ENCODE data around the gene LIPI. TPM values are rescaled to one million over a fixed set of nuclear protein-coding genes. Genes with fewer than 3 reads are reported as not detected.

The LIPI gene
- total and polyA plus RNA-seq, 2 of the 13 experiments (the other 11 are each of a cell fraction or from before 2014, with no cell fraction given), result not detected

DNA sequence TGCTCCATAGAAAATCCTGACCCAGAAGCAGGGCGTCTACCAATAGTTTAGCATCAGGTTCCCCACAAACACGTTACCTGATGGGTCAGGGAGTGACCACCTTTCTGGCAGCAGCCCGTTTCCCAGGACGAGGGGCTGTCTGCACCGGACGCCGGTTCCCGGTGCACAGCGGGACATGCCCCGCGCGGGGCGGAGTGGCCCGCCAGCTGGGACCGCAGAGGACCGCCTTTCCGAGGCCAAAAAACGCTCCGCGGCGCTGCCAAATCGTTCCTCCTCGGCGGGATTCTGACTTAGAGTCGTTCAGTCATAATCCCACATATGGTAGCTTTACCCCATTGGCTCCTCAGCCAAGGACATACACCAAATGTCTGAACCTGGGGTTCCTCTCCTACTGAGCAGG lies 126.1 kb downstream of the LIPI start (continued):
- TF ChIP-seq ZSCAN12 (CRISPR knock-in tag; IDR thresholded peaks at IDR 0.05) (no peak), ZNF136 (CRISPR knock-in tag; IDR thresholded peaks at IDR 0.05; ENCODE audit: low read depth) (no peak), HOXA3 (CRISPR knock-in tag; IDR thresholded peaks at IDR 0.05) (no peak), SKI (IDR thresholded peaks at IDR 0.05; ENCODE audit: partially characterized antibody) (no peak), SALL2 (CRISPR knock-in tag; IDR thresholded peaks at IDR 0.05) (no peak), ZNF232 (CRISPR knock-in tag; IDR thresholded peaks at IDR 0.05; ENCODE audit: borderline replicate concordance) (no peak), ZNF775 (CRISPR knock-in tag; IDR thresholded peaks at IDR 0.05; ENCODE audit: borderline replicate concordance) (no peak)

DNA sequence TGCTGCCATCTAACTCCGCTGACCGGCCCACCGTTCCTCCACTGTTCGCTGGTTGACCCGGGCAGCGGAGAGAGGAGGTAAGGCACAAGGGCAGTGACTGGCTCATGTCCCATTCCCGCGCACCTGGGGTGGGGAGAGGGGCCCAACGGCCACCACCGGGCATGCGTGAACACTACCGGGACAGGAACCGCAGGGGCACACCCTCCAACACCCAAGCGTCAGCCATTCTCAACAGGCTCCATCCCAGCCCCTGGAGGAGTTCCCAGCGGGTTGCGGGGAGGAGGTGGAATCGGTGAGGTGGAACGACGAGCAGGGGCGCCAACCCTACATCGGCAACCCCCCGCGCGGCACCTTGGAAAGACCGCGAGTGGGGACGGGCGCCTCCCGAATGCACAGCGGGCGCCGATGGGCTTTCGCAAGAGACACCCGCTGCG lies 126.7 kb downstream of the LIPI start:
- Histone ChIP-seq H3K27ac (ENCODE audit: extremely low read length, insufficient read depth, low read length) (no peak overlapping the region), H3K9me3 (ENCODE audit: low read length) (no peaks in the 10 kb centered on the region), H3K4me3 (replicated peaks in 1 of 3; ENCODE audit: insufficient read depth in 1 of 3, low read depth in 2 of 3, low read length in 3 of 3) (no peak overlapping the region), H2AFZ (ENCODE audit: low read length) (no peak overlapping the region), H3K9ac (ENCODE audit: insufficient read depth, low read depth, low read length) (no peak overlapping the region), H3K4me1 (ENCODE audit: insufficient read depth, low read length) (no peaks in the 10 kb centered on the region), H3K27me3 (ENCODE audit: control insufficient read depth in 1 of 2, insufficient read depth in 2 of 2, low read length in 2 of 2) (no peaks in the 10 kb centered on the region), H4K20me1 (ENCODE audit: insufficient read depth, low read length) (no peaks in the 10 kb centered on the region), H3K79me2 (ENCODE audit: insufficient read depth, low read length) (no peaks in the 10 kb centered on the region), H3K36me3 (replicated peaks in 1 of 2; ENCODE audit: control insufficient read depth in 1 of 2, insufficient read depth in 2 of 2, low read length in 2 of 2) (no peaks in the 10 kb centered on the region; a peak in 1 of 5 replicates), H3K4me2 (ENCODE audit: low read depth, low read length) (no peak overlapping the region)
- intact Hi-C loops (cut with micrococcal nuclease; ENCODE audit: unreplicated experiment), result no loop called here
- FAIRE-seq (no peak), DNase-seq (ENCODE audit: low spot score) (no peak), ATAC-seq (no peak)
- 95% methylated on average over 29 of the region's 35 CpGs for WGBS (ENCODE audit: low lambda C conversion rate)
- BruUV-seq (replicated peaks), result no TSS peak
- ChIA-PET CTCF (ENCODE audit: low intra/inter-chr PET ratio, low total read pairs) (no interaction called here), POLR2A (no interaction called here)
- TF ChIP-seq ZNF264 (CRISPR knock-in tag; IDR thresholded peaks at IDR 0.05), result no peak
- in situ Hi-C loops (cut with HindIII; ENCODE audit: extremely low pct_ligation_motif_present, low pct_unique_long_range_greater_than_20kb), result no loop called here

GRCh38 chr21:14080764-14081096 lies 130.0 kb downstream of the LIPI start:
- BruUV-seq (replicated peaks), result no TSS peak

More at GRCh38 chr21:14080764-14081096, 130.0 kb downstream of the LIPI start:
- intact Hi-C loops (cut with micrococcal nuclease; ENCODE audit: unreplicated experiment) (no loop called here), in situ Hi-C loops (cut with HindIII; ENCODE audit: extremely low pct_ligation_motif_present, low pct_unique_long_range_greater_than_20kb) (no loop called here)
- Histone ChIP-seq H2AFZ (ENCODE audit: low read length) (no peak overlapping the region), H3K4me2 (ENCODE audit: low read depth, low read length) (no peak overlapping the region), H3K27ac (ENCODE audit: extremely low read length, insufficient read depth, low read length) (no peak overlapping the region), H4K20me1 (ENCODE audit: insufficient read depth, low read length) (no peaks in the 10 kb centered on the region), H3K27me3 (ENCODE audit: control insufficient read depth in 1 of 2, insufficient read depth in 2 of 2, low read length in 2 of 2) (no peaks in the 10 kb centered on the region), H3K4me1 (ENCODE audit: insufficient read depth, low read length) (no peaks in the 10 kb centered on the region), H3K36me3 (replicated peaks in 1 of 2; ENCODE audit: control insufficient read depth in 1 of 2, insufficient read depth in 2 of 2, low read length in 2 of 2) (no peaks in the 10 kb centered on the region; a peak in 1 of 5 replicates), H3K9ac (ENCODE audit: insufficient read depth, low read depth, low read length) (no peak overlapping the region), H3K9me3 (ENCODE audit: low read length) (no peaks in the 10 kb centered on the region), H3K79me2 (ENCODE audit: insufficient read depth, low read length) (no peaks in the 10 kb centered on the region), H3K4me3 (replicated peaks in 1 of 3; ENCODE audit: insufficient read depth in 1 of 3, low read depth in 2 of 3, low read length in 3 of 3) (no peak overlapping the region)
- FAIRE-seq, result no peak
- ChIA-PET CTCF (ENCODE audit: low intra/inter-chr PET ratio, low total read pairs) (no interaction called here), POLR2A (no interaction called here)
- WGBS (ENCODE audit: low lambda C conversion rate), result 94% methylated on average over 3 of the region's 3 CpGs
- DNase-seq (ENCODE audit: low spot score), result no peak
- TF ChIP-seq CENPBD1 (CRISPR knock-in tag; IDR thresholded peaks at IDR 0.05; ENCODE audit: borderline replicate concordance, low read depth) (no peak), NCOA5 (CRISPR knock-in tag; IDR thresholded peaks at IDR 0.05) (no peak), PRMT3 (CRISPR knock-in tag; IDR thresholded peaks at IDR 0.05; ENCODE audit: borderline replicate concordance, low read depth) (no peak), CBX1 (IDR thresholded peaks at IDR 0.05; ENCODE audit: low read depth) (no peak), CENPT (CRISPR knock-in tag; IDR thresholded peaks at IDR 0.05; ENCODE audit: low read depth) (no peak), ZNF337 (CRISPR knock-in tag; IDR thresholded peaks at IDR 0.05; ENCODE audit: borderline replicate concordance, low read depth) (no peak), HDAC1 (CRISPR knock-in tag; IDR thresholded peaks at IDR 0.05) (no peak), ZNF644 (CRISPR knock-in tag; IDR thresholded peaks at IDR 0.05; ENCODE audit: low read depth) (no peak), KDM3A (CRISPR knock-in tag; IDR thresholded peaks at IDR 0.05; ENCODE audit: low read depth) (no peak)
- TF ChIP-seq, protein P1, sequence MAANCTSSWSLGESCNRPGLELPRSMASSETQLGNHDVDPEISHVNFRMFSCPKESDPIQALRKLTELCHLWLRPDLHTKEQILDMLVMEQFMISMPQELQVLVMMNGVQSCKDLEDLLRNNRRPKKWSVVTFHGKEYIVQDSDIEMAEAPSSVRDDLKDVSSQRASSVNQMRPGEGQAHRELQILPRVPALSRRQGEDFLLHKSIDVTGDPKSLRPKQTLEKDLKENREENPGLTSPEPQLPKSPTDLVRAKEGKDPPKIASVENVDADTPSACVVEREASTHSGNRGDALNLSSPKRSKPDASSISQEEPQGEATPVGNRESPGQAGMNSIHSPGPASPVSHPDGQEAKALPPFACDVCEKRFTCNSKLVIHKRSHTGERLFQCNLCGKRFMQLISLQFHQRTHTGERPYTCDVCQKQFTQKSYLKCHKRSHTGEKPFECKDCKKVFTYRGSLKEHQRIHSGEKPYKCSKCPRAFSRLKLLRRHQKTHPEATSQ (CRISPR knock-in tag; IDR thresholded peaks at IDR 0.05; ENCODE audit: borderline replicate concordance), result no peak
- ATAC-seq, result no peak

Data from HepG2 (cell line).